ENCODE data around the gene ZNF592. TPM values are rescaled to one million over a fixed set of nuclear protein-coding genes. Genes with fewer than 3 reads are reported as not detected.

ZNF592 gene
- total RNA-seq, 4 donors from 2014 or later = 25.6 to 47.6 (median 40.9) TPM

DNA sequence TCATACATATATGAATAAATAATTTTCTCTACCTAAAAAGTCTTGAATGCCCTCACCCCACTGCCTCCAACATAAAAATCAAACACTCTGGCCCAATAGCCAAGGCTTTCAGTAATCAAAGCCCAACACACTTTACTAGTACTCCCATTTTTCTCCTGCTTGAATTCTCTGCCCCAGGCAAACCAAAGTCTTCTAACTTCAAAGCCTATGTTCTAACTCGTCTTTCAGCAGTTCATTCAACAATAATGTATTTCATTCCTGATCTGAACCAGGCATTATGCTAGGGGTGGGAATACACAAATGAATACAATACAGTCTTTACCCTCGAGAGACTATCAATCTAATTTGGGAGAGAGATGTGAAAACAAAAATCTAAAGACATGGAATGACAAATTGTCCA is 11.4 kb upstream of the ZNF592 start:
- H3K27ac ChIP-seq = peak overlapping the region in 1 of 4 donors; percentile 80
- TF ChIP-seq, protein P1, sequence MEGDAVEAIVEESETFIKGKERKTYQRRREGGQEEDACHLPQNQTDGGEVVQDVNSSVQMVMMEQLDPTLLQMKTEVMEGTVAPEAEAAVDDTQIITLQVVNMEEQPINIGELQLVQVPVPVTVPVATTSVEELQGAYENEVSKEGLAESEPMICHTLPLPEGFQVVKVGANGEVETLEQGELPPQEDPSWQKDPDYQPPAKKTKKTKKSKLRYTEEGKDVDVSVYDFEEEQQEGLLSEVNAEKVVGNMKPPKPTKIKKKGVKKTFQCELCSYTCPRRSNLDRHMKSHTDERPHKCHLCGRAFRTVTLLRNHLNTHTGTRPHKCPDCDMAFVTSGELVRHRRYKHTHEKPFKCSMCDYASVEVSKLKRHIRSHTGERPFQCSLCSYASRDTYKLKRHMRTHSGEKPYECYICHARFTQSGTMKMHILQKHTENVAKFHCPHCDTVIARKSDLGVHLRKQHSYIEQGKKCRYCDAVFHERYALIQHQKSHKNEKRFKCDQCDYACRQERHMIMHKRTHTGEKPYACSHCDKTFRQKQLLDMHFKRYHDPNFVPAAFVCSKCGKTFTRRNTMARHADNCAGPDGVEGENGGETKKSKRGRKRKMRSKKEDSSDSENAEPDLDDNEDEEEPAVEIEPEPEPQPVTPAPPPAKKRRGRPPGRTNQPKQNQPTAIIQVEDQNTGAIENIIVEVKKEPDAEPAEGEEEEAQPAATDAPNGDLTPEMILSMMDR (IDR thresholded peaks at IDR 0.05) = no peak
- TF ChIP-seq POLR2A (IDR thresholded peaks at IDR 0.05) = no peak
- H3K36me3 ChIP-seq = no peaks in the 10 kb centered on the region
- no peak overlapping the region for H3K4me3 ChIP-seq
- H3K27me3 ChIP-seq = no peaks in the 10 kb centered on the region
- H3K4me1 ChIP-seq = peaks cover 3 to 21% (median 10%) of the 10 kb centered on the region in 4 donors
- no peaks in the 10 kb centered on the region for H3K9me3 ChIP-seq
- no peak for DNase-seq

DNA sequence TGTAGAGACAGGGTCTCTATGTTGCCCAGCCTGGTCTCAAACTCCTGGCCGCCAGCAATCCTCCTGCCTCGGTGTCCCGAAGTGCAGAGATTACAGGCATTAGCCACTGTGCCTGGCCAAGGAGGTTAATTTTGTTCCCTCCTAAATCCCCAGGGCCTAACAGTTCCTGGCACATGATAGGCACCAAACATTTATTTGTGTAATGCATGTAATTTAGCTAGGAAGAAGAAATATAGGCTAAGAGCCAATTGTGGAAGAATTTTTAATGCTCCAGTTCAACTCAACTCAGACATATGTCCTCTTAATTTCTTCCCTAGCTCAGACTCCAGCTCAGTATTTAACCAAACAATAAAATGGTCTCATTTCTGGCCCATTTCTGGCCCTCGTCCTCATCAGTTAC is 7.7 kb upstream of the ZNF592 start:
- Histone ChIP-seq H3K27me3 (no peaks in the 10 kb centered on the region), H3K27ac (peak overlapping the region in 2 of 4 donors; percentile 77 to 80), H3K4me3 (no peak overlapping the region), H3K4me1 (peaks cover 0 to 25% (median 2%) of the 10 kb centered on the region in 4 donors), H3K9me3 (no peaks in the 10 kb centered on the region), H3K36me3 (no peaks in the 10 kb centered on the region)
- DNase-seq = no peak
- TF ChIP-seq, protein P1 (IDR thresholded peaks at IDR 0.05) = no peak
- TF ChIP-seq POLR2A (IDR thresholded peaks at IDR 0.05) = no peak

DNA sequence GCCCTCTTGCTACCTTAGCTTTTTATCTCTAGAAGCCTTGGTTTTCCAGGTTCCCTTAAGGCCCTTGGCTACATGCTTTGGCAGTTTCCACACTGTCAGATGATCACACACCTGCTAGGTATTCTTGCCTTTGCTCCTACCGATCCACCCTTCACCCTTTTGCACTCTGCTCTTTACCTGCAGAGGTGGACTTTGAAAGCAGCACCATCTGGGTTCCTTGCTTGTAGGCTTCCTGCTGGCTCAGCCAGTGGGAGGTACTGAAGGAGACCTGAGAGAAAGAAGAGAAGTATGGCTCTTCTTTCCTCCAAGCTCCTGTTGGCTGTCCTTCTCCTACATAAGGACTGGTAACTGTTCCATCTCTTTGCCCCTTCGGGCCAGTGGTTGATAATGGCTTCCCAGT is 7.3 kb upstream of the ZNF592 start:
- no peaks in the 10 kb centered on the region for H3K9me3 ChIP-seq
- no peaks in the 10 kb centered on the region for H3K27me3 ChIP-seq
- peak in 2 of 3 donors; percentile 63 to 84 for DNase-seq
- H3K4me3 ChIP-seq = no peak overlapping the region
- no peaks in the 10 kb centered on the region for H3K36me3 ChIP-seq
- H3K4me1 ChIP-seq = peaks cover 0 to 27% (median 2%) of the 10 kb centered on the region in 4 donors
- TF ChIP-seq POLR2A (IDR thresholded peaks at IDR 0.05) = peak; percentile 15 to 56
- TF ChIP-seq, protein P1 (IDR thresholded peaks at IDR 0.05) = no peak
- H3K27ac ChIP-seq = peak overlapping the region in 3 of 4 donors; percentile 7 to 80 (median 77)

DNA sequence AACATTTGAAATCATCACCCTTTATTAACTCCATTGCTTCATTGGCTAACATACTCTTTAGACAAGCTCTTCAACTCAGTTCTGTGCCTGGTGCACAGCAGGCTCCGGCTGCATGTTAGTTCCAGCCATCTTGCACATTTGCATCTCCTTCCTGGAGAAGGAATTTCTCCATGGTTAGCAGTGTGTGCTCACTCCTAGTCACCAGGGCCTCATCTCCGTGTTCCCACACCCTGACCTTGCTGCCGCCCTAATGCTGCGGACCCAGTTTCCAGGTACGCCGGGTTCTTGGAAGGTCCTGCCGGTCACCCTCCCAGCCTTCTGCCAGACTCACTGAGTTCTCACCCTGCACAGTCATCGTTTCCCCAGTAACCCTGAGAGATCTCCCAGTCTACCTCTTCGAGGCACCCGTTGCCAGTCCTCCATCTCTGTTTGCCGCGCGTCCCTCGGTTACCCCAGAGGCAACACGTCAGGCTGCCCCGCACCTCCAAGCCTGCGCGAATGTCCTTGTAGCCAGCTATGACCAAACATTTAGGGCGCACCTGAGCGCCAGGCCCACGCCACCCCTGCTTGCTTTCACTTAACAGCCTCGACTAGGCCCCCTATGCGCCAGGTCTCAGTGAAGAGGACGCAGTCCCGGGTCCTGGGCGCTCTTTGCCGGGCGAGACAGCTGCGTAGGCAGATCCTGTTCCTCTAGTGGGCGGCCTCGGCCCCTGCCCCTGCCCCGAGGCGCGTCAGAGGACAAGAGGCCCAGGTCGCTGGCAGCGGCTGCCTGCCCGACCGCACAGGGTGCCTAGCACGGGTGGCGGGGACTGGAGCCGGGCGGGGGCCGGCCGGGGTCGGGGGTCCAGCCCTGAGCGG is 747 bp upstream of the ZNF592 start:
- Histone ChIP-seq H3K4me1 (peaks cover 0 to 54% (median 18%) of the 10 kb centered on the region in 4 donors), H3K27ac (peak overlapping the region; percentile 99 to 100 (median 100)), H3K4me3 (peak overlapping the region; percentile 85 to 96 (median 89)), H3K27me3 (no peaks in the 10 kb centered on the region), H3K9me3 (no peaks in the 10 kb centered on the region), H3K36me3 (no peaks in the 10 kb centered on the region)
- peak; percentile 72 to 90 (median 89) for DNase-seq
- TF ChIP-seq, protein P1 (IDR thresholded peaks at IDR 0.05) = peak in 2 of 6 experiments; percentile 12 to 26
- peak; percentile 76 to 87 for TF ChIP-seq POLR2A (IDR thresholded peaks at IDR 0.05)

DNA sequence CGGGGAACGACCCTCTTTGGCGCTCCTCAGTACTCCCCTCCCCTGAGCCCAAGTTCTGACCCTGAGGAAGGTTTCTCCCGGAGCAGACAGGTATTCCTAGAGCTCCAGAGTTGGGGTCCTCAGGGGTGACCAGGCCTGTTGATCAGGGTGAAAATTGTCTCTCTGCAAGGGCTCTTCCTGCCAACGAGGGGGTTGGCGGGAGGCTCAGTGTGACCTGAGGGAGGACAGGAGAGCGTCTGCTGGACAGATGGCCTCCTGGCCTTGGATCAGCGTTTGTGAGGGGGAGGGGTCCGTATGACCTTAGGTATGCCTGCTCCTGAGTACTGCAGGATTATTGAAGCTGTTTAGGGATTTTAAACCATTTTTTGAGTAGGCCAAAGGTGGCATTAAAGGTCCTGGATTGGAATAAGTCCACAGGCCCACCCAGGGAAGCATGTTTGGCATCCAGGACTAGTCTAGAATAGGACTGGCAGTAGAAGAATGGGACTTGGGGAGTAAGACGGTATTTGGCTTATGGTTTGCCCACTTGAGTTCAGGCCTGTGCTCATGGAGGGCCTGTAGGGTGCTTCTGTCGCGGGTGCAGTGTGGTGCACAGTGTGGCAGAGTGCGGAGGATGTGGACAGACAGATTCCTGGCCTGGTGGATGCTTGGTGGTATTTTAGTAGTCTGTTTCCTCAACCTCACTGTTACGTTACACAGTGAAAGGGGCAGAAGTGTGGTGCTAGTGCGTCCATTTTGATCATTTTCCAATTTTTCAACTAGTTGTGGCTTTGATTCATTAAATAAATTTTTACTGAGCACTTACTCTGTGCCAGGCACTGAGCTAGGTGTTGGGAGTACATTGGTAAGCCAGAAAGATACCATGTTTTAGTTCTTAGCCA is 959 bp downstream of the ZNF592 start:
- Histone ChIP-seq H3K36me3 (no peaks in the 10 kb centered on the region), H3K9me3 (no peaks in the 10 kb centered on the region), H3K4me3 (peak overlapping the region; percentile 85 to 96 (median 89)), H3K27ac (peak overlapping the region; percentile 99 to 100 (median 100)), H3K27me3 (no peaks in the 10 kb centered on the region), H3K4me1 (peaks cover 0 to 70% (median 18%) of the 10 kb centered on the region in 4 donors)
- DNase-seq = peak in 2 of 3 donors; percentile 47 to 65
- TF ChIP-seq, protein P1 (IDR thresholded peaks at IDR 0.05) = peak in 4 of 6 experiments; percentile 4 to 25 (median 20)
- peak in 1 of 2 donors; percentile 9 for TF ChIP-seq POLR2A (IDR thresholded peaks at IDR 0.05)
